IMR-90 (cell line): Measurements from ENCODE around the gene TCF4.

Experiments
- TF ChIP-seq, protein P1 (sequence below): fragments of 150-350 bp; IDR thresholded peaks from 2 replicates; pipeline ENCODE4 v1.6.1; 2016; ENCODE audit warnings: low read depth, mild to moderate bottlenecking, low read length, moderate library complexity, borderline replicate concordance
- TF ChIP-seq, protein P2 (sequence below): conservative IDR thresholded peaks from 2 replicates; pipeline ENCODE4 v1.5.1; 2012; ENCODE audit warnings: mild to moderate bottlenecking, low read depth, low read length, improper control_type of control experiment

DNA sequence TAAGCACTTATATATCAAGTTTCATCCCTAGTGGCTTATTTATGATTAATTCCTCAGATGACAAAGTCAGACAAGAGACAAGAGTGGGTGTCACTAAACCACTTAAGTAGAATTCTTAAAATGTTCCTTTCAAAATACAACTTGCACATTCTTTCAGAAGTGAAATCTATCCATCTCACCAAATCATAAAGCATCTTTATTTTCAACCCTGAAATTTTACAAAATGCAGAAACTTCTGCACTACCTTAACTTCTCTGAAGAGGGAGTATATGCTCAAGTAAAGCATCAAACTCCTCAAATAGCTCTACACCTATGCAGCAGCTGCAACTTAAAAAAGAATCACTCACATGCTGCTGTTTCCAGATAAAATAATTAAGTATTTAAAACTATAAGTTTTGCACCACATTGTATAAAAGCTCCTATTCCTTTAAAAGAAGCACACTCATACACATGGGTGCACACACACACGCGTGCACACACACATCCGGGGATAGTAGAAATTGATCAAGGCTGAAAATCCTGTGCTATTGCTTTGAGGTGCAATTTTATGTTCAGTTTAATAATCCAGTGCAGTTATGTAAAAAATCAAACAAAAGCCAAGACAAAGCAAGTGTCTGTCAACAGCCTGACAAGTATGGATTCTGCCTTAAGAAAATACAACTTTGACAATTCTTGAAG lies 244.5 kb downstream of the TCF4 start:
- TF ChIP-seq, protein P1, sequence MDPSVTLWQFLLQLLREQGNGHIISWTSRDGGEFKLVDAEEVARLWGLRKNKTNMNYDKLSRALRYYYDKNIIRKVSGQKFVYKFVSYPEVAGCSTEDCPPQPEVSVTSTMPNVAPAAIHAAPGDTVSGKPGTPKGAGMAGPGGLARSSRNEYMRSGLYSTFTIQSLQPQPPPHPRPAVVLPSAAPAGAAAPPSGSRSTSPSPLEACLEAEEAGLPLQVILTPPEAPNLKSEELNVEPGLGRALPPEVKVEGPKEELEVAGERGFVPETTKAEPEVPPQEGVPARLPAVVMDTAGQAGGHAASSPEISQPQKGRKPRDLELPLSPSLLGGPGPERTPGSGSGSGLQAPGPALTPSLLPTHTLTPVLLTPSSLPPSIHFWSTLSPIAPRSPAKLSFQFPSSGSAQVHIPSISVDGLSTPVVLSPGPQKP, result no peak
- TF ChIP-seq, protein P2, sequence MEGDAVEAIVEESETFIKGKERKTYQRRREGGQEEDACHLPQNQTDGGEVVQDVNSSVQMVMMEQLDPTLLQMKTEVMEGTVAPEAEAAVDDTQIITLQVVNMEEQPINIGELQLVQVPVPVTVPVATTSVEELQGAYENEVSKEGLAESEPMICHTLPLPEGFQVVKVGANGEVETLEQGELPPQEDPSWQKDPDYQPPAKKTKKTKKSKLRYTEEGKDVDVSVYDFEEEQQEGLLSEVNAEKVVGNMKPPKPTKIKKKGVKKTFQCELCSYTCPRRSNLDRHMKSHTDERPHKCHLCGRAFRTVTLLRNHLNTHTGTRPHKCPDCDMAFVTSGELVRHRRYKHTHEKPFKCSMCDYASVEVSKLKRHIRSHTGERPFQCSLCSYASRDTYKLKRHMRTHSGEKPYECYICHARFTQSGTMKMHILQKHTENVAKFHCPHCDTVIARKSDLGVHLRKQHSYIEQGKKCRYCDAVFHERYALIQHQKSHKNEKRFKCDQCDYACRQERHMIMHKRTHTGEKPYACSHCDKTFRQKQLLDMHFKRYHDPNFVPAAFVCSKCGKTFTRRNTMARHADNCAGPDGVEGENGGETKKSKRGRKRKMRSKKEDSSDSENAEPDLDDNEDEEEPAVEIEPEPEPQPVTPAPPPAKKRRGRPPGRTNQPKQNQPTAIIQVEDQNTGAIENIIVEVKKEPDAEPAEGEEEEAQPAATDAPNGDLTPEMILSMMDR, result peak; percentile 65
